Skeletal muscle tissue (tissue), 4 donors: Measurements from ENCODE around the gene PLA2G2C. TPM values are rescaled to one million over a fixed set of nuclear protein-coding genes. Genes with fewer than 3 reads are reported as not detected.
"Not testable (repeated sequence)": the region's sequence is repeated elsewhere in the genome, so short reads cannot be mapped to it uniquely, and the experiment has no call there.

ENCODE experiments used
- H3K27ac ChIP-seq: one replicate; pipeline ENCODE4 v1.7.0; 2013; ENCODE audit warnings: mild to moderate bottlenecking, low read depth, low read length, inconsistent platforms
- H3K27me3 ChIP-seq, 3 donors: one replicate each; pipeline ENCODE4 v1.7.0; 2013; ENCODE audit warnings: low read length in 3 of 3; ENCODE audit not compliant: control insufficient read depth in 3 of 3, insufficient read depth in 3 of 3
- H3K36me3 ChIP-seq, 3 donors: one replicate each; pipeline ENCODE4 v1.7.0; 2013; ENCODE audit warnings: low read length in 3 of 3; ENCODE audit not compliant: control insufficient read depth in 3 of 3, insufficient read depth in 3 of 3
- H3K4me1 ChIP-seq, 3 donors: one replicate each; pipeline ENCODE4 v1.7.0; 2013; ENCODE audit warnings: low read length in 3 of 3, mild to moderate bottlenecking in 3 of 3; ENCODE audit not compliant: control insufficient read depth in 3 of 3, insufficient read depth in 3 of 3
- H3K4me3 ChIP-seq, 3 donors: one replicate each; pipeline ENCODE4 v1.7.0; 2013; ENCODE audit warnings: low read length in 3 of 3
- H3K9ac ChIP-seq, 3 donors: one replicate each; pipeline ENCODE4 v1.7.0; 2013; ENCODE audit warnings: low read length in 3 of 3, mild to moderate bottlenecking in 3 of 3, moderate library complexity in 2 of 3, low read depth in 1 of 3
- H3K9me3 ChIP-seq, 3 donors: one replicate each; pipeline ENCODE4 v1.7.0; 2013; ENCODE audit warnings: low read length in 3 of 3; ENCODE audit not compliant: control insufficient read depth in 3 of 3
- total RNA-seq: library from RNA; depleted of rRNA; stranded (reverse); fragments of >200 nt; gene quantifications from one replicate; pipeline ENCODE4 v1.2.3, GENCODE V29; 2014
- donor health status: Osteomylitis.

PLA2G2C gene
- total RNA-seq, 1 donor from 2014 or later, result not detected

DNA sequence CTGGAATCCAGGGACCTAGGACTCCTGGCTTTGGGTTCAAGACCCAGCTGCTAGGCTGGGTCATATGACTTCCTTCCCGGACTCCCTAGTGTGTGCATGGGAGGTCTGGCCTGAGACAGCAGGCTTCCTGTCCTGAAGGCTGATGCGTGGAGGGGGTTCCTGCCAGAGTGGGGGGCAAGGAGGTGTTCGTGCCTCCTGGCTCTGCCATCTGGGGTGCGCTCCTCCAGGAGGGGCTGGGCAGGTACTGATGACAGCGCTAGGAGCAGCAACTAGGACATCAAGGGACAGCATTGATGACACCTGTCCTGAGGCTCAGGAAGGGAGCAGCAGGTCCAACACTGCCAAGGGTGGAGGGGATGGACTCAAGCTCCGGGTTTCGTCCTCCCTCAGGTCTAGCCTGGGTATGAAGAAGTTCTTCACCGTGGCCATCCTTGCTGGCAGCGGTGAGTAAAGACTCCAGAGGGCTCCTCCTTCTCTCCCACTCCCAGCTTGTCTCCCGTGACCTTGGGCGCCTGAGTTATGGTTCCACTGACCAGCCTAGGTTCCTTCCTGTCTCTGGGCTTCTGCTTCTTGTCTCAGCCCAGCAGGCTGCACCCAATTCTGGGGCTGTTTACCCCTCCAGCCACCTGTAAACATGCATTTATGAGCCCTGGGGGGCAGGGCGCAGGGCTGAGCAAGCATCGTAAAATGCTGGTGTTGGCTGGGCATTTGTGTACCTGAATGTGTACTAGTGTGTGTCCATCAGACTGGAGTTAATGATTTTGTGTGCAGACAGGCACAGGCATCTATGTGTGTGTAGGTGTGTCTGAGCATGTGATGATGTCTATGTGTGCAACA is 46.3 kb downstream of the PLA2G2C start:
- Histone ChIP-seq H3K36me3 (no peaks in the 10 kb centered on the region), H3K4me3 (no peak overlapping the region), H3K9ac (no peak overlapping the region), H3K9me3 (no peaks in the 10 kb centered on the region), H3K27me3 (peaks cover 3 to 19% (median 8%) of the 10 kb centered on the region in 3 donors), H3K4me1 (no peaks in the 10 kb centered on the region), H3K27ac (no peak overlapping the region)

DNA sequence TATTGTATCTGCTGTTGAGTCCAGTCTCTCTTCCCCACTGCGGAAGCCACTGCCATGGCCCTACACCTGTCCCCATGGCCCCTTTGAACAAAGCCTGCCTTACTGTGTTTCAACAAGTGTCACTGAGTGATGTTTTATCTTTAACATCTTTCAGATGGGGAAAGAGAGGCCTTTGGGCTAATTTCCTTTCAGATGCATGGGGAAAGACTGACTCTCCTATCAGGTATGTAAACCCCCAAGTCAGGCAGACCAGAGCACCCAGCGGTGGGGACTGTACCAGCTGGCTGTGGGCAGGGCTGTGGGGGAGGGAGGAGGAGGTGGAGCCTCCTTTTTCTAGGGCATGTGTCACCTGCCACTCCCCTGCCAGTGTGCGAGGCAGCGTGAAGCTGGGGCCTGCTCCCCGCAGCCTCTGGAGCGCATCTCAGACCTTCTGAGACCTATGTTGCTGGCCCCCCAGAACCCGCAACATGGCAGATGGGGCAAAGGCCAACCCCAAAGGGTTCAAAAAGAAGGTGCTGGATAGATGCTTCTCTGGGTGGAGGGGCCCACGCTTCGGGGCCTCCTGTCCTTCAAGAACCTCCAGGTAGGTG is 47.3 kb downstream of the PLA2G2C start, which contains the start of gene PLA2G2F:
PLA2G2F (plus strand) TSS at position 363 of the 590 bp plus-strand sequence; CDS start at position 468, 105 bp downstream.
- Histone ChIP-seq H3K9me3 (no peaks in the 10 kb centered on the region), H3K27me3 (peaks cover 3 to 19% (median 3%) of the 10 kb centered on the region in 3 donors), H3K4me3 (no peak within 1 kb of the TSS), H3K9ac (no peak within 1 kb of the TSS), H3K27ac (no peak within 1 kb of the TSS), H3K4me1 (no peaks in the 10 kb centered on the region), H3K36me3 (no peaks in the 10 kb centered on the region)

DNA sequence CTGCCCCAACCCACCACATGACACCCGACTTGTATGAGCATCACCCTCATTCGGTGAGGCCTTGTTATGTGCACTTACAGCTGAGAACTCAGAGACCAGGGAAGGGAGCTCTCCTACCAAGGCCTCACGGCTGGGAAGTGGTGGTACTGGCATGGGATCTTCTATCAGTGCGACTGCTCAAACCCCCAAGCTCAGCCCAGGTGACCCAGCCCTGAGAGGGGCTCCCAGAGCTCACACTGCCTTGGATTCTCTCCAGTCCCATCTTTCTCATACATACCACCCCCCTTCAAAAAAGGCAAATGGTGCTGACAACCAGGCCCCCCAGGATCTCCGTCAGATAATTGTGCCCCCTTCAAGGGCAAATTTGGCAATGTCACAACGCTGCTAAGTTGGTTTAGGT is 48.0 kb downstream of the PLA2G2C start:
- Histone ChIP-seq H3K27me3 (peaks cover 3 to 19% (median 3%) of the 10 kb centered on the region in 3 donors), H3K36me3 (no peaks in the 10 kb centered on the region), H3K4me1 (no peaks in the 10 kb centered on the region), H3K4me3 (no peak overlapping the region), H3K9ac (no peak overlapping the region), H3K9me3 (no peaks in the 10 kb centered on the region), H3K27ac (no peak overlapping the region)

DNA sequence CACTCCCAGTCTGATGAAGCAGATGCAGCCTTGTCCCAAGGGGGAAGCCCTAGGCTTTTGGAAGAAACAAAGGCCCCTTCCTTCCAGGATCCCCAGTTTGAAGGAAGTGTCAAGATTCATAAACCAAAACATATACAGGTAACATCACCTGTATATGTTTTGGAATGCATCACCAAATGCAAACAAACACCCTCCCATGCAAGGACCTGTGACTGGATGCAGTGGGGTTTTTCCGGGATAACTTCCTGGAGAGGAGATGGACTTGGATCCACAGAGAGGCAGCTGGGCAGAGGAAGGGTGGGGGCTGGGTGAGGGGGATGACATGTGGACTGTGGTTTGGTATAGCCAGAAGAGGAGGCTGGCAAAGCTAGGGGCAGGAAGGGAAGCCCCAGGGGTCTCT is 48.7 kb downstream of the PLA2G2C start:
- Histone ChIP-seq H3K27me3 (peaks cover 3 to 15% (median 3%) of the 10 kb centered on the region in 3 donors), H3K27ac (no peak overlapping the region), H3K9me3 (no peaks in the 10 kb centered on the region), H3K36me3 (no peaks in the 10 kb centered on the region), H3K9ac (no peak overlapping the region), H3K4me1 (no peaks in the 10 kb centered on the region), H3K4me3 (no peak overlapping the region)

DNA sequence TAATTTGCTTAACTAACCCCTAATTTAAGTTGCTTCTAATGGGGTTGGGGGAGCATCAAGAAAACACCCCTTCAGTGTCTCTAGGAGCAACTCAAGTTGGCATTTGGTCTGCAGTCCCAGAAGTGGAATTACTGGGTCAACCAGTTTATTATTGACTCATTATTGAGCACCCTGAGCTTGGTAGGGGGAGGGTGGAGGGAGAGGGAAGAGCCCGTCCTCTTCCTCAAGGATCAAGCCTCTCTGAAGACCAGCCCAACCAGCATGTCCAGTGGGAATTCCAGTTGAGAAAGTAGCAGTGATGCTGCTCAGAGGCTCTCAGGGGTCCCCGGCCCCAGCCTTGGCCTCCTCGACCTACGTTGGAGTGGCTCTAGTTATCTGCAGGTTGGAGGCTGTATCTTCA is 49.3 kb downstream of the PLA2G2C start:
- Histone ChIP-seq H3K27ac (no peak overlapping the region), H3K4me3 (no peak overlapping the region), H3K9me3 (no peaks in the 10 kb centered on the region), H3K27me3 (peaks cover 3 to 12% (median 3%) of the 10 kb centered on the region in 3 donors), H3K36me3 (no peaks in the 10 kb centered on the region), H3K9ac (no peak overlapping the region), H3K4me1 (no peaks in the 10 kb centered on the region)

DNA sequence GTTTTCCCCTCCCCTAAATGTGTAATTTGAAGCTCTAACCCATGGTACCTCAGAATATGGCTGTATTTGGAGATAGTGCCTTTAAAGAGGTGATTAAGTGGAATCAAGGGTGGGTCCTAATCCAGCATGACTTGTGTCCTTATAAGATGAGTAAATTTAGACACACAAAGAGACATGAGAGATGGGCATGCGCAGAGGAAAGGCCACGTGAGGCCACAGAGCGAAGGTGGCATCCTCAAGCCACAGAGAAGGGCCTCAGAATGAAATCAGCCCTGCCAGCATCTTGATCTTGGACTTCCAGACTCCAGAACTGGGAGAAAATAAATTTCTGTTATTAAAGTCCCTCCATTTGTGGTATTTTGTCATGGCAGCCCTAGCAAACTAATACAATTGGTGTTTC is 50.1 kb downstream of the PLA2G2C start:
- Histone ChIP-seq H3K9me3 (no peaks in the 10 kb centered on the region), H3K27ac (no peak overlapping the region), H3K4me1 (no peaks in the 10 kb centered on the region), H3K27me3 (peaks cover 3 to 4% (median 3%) of the 10 kb centered on the region in 3 donors), H3K9ac (no peak overlapping the region), H3K4me3 (no peak overlapping the region), H3K36me3 (no peaks in the 10 kb centered on the region)

DNA sequence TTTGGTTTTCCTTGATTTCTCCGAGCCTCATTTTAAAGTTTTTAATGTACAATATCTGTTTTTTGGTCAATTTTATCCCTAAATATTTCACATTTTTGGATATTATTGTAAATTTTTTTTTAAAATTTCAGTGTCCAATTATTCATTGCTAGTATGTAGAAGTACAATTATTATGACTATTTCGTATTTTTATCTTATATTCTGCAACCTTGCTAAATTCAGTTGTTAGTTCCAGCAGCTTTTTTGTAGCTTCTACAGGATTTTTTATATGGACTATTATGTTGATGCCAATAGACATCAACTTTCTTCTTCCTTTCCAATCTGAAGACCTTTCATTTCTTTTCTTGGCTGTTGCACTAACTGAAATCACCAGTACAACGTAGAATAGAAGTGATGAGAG is 51.3 kb downstream of the PLA2G2C start:
- Histone ChIP-seq H3K27me3 (peaks cover 0 to 3% (median 3%) of the 10 kb centered on the region in 3 donors), H3K27ac (no peak overlapping the region), H3K9me3 (no peaks in the 10 kb centered on the region)

DNA sequence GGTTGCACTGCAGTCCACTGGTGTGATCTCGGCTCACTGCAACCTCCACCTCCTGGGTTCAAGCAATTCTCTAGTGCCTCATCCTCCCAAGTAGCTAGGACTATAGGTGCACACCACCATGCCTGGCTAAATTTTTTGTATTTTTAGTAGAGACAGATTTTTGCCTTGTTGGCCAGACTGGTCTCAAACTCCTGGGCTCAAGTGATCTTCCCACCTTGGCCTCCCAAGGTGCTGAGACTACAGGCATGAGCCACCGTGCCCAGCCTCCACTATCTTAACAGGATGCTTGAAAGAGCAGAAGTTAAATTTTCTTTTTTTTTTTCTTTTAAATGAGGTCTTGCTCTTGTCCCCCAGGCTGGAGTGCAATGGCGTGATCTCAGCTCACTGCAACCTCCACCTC is 55.8 kb downstream of the PLA2G2C start:
- H3K36me3 ChIP-seq, H3K9me3 ChIP-seq, H3K4me1 ChIP-seq, H3K27me3 ChIP-seq, H3K4me3 ChIP-seq, H3K9ac ChIP-seq, H3K27ac ChIP-seq: not testable (repeated sequence)

More for the DNA sequence above, 51.3 kb downstream of the PLA2G2C start:
- no peak overlapping the region for H3K9ac ChIP-seq
- H3K36me3 ChIP-seq, result no peaks in the 10 kb centered on the region
- no peak overlapping the region for H3K4me3 ChIP-seq
- no peaks in the 10 kb centered on the region for H3K4me1 ChIP-seq

DNA sequence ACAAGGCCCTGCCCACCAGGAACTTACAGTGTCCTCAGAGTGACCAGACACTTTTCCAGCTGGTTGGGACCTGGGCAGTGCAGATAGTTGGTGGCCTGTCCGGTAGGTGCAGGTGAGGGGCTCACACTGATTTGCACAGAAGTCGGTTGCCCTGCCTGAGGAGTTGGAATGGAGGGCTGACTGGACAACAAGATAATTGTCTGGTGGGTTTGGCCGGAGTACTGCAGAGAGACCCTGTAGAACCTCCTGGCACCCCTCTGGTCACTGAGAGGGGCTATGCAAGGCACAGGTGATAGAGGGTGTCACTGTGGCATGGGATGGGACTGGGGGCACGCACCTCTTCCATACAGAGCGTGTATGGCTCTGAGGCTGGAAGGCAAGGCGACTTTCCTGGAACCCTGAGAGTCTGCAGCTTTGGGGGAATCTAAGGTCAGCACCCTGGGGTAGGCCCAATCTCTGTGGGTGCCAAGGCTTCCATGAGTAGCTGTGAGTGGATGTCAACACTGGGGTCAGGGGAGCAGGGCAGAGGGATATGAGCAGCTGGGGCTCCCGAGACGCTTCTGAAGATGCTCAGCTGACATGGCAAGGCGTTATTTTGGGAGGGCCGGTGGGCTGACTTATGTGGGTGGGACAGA is 59.4 kb downstream of the PLA2G2C start:
- no peak overlapping the region for H3K27ac ChIP-seq
- no peak overlapping the region for H3K9ac ChIP-seq
- no peaks in the 10 kb centered on the region for H3K9me3 ChIP-seq
- peaks cover under 1 to 6% (median 3%) of the 10 kb centered on the region in 3 donors for H3K27me3 ChIP-seq
- peaks cover 0 to 4% (median 4%) of the 10 kb centered on the region in 3 donors for H3K4me1 ChIP-seq
- no peak overlapping the region for H3K4me3 ChIP-seq
- no peaks in the 10 kb centered on the region for H3K36me3 ChIP-seq
